Psoas muscle (tissue), 8 donors: ENCODE results near the gene SMCR8. TPM values are rescaled to one million over a fixed set of nuclear protein-coding genes. Genes with fewer than 3 reads are reported as not detected.
A peak's percentile ranks its signal among the peaks of the same experiment; 100 is the strongest.

Source experiments
- ATAC-seq, 4 donors: fragments of 200-7000 bp; cut with Tn5 transposase; one replicate each; pipeline ENCODE4 v1.9.1; 2020; ENCODE audit warnings: moderate library complexity in 3 of 4, mild to moderate bottlenecking in 2 of 4
- DNase-seq, 2 donors: peaks; one replicate each; pipeline ENCODE4 v3.0.0-alpha.2; 2020
- H3K27ac ChIP-seq: fragments of 200-600 bp; one replicate; pipeline ENCODE4 v1.8.0; 2022
- H3K27me3 ChIP-seq, 3 donors: fragments of 200-600 bp in 1 of 3; one replicate each; pipeline versions ENCODE4 v1.6.1 to v1.8.0; 2013 to 2022; ENCODE audit warnings: low read length in 2 of 3, mild to moderate bottlenecking in 2 of 3, moderate library complexity in 1 of 3; ENCODE audit not compliant: insufficient read depth in 3 of 3
- H3K36me3 ChIP-seq, 2 donors: fragments of 200-600 bp in 1 of 2; one replicate each; pipeline versions ENCODE4 v1.6.1 to v1.8.0; 2013 to 2022; ENCODE audit warnings: low read depth in 1 of 2, mild to moderate bottlenecking in 1 of 2, moderate library complexity in 1 of 2; ENCODE audit not compliant: insufficient read depth in 1 of 2
- H3K4me1 ChIP-seq: fragments of 200-600 bp; one replicate; pipeline ENCODE4 v1.8.0; 2022
- H3K4me3 ChIP-seq: fragments of 200-600 bp; one replicate; pipeline ENCODE4 v1.8.0; 2022; ENCODE audit warnings: mild to moderate bottlenecking
- H3K9me3 ChIP-seq: fragments of 200-600 bp; one replicate; pipeline ENCODE4 v1.8.0; 2022
- CTCF ChIP-seq: fragments of 200-600 bp; IDR thresholded peaks from one replicate; pipeline ENCODE4 v1.8.0; 2022; ENCODE audit warnings: antibody characterized with exemption
- WGBS, 3 donors: extraction: QIAGEN DNeasy Blood & Tissue Kit; methylation state at CpG; one replicate each; pipeline versions ENCODE4 v1.1.6 to v1.1.7; 2013; 5-methylcytosine and 5-hydroxymethylcytosine counted together
- intact Hi-C, 2 donors: fragments of 100-400 bp; cut with DNase I; formaldehyde crosslinking; loops; one replicate each; pipeline versions ENCODE4 v1.11.0 to v1.14.2; 2022
- polyA plus RNA-seq, 3 donors: library from polyadenylated mRNA; stranded (reverse); fragments of 200-250 nt; gene quantifications; one replicate each; pipeline ENCODE4 v1.2.3, GENCODE V29; 2013
- total RNA-seq, 4 donors: library from RNA; stranded (reverse); fragmentation: NEBNext Ultra II Directional in 2 of 4; extraction: Animal tissue kit (Norgen Biotek cat#: 25700) in 2 of 4; gene quantifications; one replicate each; pipeline versions ENCODE4 v1.2.1 to v1.2.4, GENCODE V29; 2021 to 2023
- donor health status: healthy with polysubstance abuse.
- donor health status: DM: no; HTN: no; CAD: no; lungs with moderate emphysema.
- donor health status: Bipolar disorder and iron deficiency.
- donor health status: healthy.
- donor health status: DM: yes; HTN: yes; CAD: no.
- donor health status: DM: no; HTN: no; CAD: no.
- donor health status: DM: no; HTN: no; CAD: no.
- donor health status: DM: yes; HTN: yes; CAD: no.

SMCR8 gene
- total and polyA plus RNA-seq, 7 donors: 3.9 to 23.4 (median 10.7) TPM

GRCh38 chr17:18324140-18325050 is 9.3 kb downstream of the SMCR8 start:
- no peak for DNase-seq
- WGBS, 3 donors: 77 to 87% (median 77%) methylated on average over 27 of the region's 27 CpGs
- Histone ChIP-seq H3K4me1 (peaks cover 10% of the 10 kb centered on the region), H3K4me3 (no peak overlapping the region), H3K36me3 (peaks cover 4 to 90% of the 10 kb centered on the region in 2 donors), H3K27ac (peak overlapping the region; percentile 2), H3K27me3 (no peaks in the 10 kb centered on the region), H3K9me3 (no peaks in the 10 kb centered on the region)
- TF ChIP-seq CTCF: no peak
- peak in 2 of 4 donors; percentile 25 to 38 for ATAC-seq
- intact Hi-C loops: no loop called here

- WGBS, 3 donors: 94 to 98% (median 96%) methylated on average over 2 of the region's 2 CpGs
- Histone ChIP-seq H3K4me3 (no peak overlapping the region), H3K27me3 (no peaks in the 10 kb centered on the region), H3K4me1 (no peaks in the 10 kb centered on the region), H3K9me3 (no peaks in the 10 kb centered on the region), H3K36me3 (peaks cover 4 to 93% of the 10 kb centered on the region in 2 donors), H3K27ac (no peak overlapping the region)
- intact Hi-C loops: no loop called here
- TF ChIP-seq CTCF: no peak
- ATAC-seq: no peak
- DNase-seq: no peak
Measured at GRCh38 chr17:18326039-18326438, 10.9 kb downstream of the SMCR8 start.

- 83 to 91% (median 85%) methylated on average over 6 of the region's 6 CpGs for WGBS, 3 donors
Measured at GRCh38 chr17:18326572-18326971, 11.5 kb downstream of the SMCR8 start.

GRCh38 chr17:18327093-18327492 is 12.0 kb downstream of the SMCR8 start:
- peaks cover 4 to 98% of the 10 kb centered on the region in 2 donors for H3K36me3 ChIP-seq
- H3K27me3 ChIP-seq: no peaks in the 10 kb centered on the region
- H3K4me3 ChIP-seq: no peak overlapping the region
- TF ChIP-seq CTCF: no peak
- 50 to 74% (median 60%) methylated on average over 2 of the region's 2 CpGs for WGBS, 3 donors
- H3K4me1 ChIP-seq: no peaks in the 10 kb centered on the region
- intact Hi-C loops: no loop called here
- DNase-seq (no peak), ATAC-seq (no peak)
- H3K27ac ChIP-seq: no peak overlapping the region
- no peaks in the 10 kb centered on the region for H3K9me3 ChIP-seq

More at GRCh38 chr17:18326572-18326971, 11.5 kb downstream of the SMCR8 start:
- Histone ChIP-seq H3K27me3 (no peaks in the 10 kb centered on the region), H3K9me3 (no peaks in the 10 kb centered on the region), H3K4me1 (no peaks in the 10 kb centered on the region), H3K4me3 (no peak overlapping the region), H3K36me3 (peaks cover 4 to 94% of the 10 kb centered on the region in 2 donors), H3K27ac (no peak overlapping the region)
- intact Hi-C loops: no loop called here
- DNase-seq: no peak
- no peak for ATAC-seq
- TF ChIP-seq CTCF: no peak
